PC-3 (cell line): ENCODE results near the gene VDR.

Experiments used
- EZH2 ChIP-seq: fragments of 300-600 bp; sonication (generic); IDR thresholded peaks from one replicate; pipeline ENCODE4 v1.6.1; 2017; ENCODE audit warnings: antibody characterized with exemption, mild to moderate bottlenecking, low read length; ENCODE audit not compliant: unreplicated experiment
- TF ChIP-seq, protein P1 (sequence below): fragments of 300-600 bp; sonication (generic); conservative IDR thresholded peaks from 2 replicates; pipeline ENCODE4 v1.5.1; 2017; ENCODE audit warnings: antibody characterized with exemption, low read depth, mild to moderate bottlenecking, low read length

DNA sequence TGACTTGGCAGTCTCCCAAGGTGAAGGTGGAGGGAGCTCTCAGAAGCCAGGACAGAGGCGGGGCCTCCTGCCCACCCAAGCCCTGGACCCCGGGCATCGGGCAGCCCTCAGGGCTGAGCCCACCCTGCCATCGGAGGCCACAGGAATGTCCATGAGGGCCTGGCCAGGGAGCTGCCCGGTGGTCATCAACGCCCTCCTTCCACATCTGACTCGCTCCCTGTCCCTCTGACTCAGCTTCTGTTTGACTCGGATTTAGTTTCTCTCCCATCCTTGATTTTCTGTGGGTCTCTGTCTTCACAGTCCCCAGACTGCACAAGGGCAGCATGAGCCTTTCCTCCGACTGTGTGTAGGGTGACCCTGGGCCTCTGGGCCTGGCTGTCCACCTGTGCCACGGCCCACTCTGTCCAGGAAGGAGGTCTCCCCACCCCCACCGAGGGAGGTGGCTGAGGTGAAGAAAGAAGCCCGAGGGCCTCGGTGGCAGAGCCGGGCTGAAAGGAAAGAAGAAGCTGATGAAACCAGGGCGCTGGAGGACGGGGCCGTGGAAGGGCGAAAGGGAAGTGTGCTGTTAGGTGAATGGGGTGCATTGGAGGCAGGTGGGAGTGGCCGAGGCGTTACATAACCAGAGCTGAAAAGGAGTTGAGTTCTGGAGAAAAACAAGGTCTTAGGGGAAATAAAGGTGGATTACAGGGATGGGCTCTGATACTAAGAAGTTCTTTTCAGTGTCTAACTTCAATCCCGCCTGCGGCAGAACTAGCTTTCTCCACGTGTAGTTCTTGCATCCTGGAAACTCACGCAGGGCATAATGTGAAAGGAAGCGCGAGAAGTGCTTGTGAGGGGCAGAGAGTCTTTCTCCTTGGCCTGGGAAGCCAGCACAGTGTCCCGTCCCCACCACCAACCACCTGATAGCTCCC is 41.9 kb upstream of the VDR start:
- TF ChIP-seq, protein P1, sequence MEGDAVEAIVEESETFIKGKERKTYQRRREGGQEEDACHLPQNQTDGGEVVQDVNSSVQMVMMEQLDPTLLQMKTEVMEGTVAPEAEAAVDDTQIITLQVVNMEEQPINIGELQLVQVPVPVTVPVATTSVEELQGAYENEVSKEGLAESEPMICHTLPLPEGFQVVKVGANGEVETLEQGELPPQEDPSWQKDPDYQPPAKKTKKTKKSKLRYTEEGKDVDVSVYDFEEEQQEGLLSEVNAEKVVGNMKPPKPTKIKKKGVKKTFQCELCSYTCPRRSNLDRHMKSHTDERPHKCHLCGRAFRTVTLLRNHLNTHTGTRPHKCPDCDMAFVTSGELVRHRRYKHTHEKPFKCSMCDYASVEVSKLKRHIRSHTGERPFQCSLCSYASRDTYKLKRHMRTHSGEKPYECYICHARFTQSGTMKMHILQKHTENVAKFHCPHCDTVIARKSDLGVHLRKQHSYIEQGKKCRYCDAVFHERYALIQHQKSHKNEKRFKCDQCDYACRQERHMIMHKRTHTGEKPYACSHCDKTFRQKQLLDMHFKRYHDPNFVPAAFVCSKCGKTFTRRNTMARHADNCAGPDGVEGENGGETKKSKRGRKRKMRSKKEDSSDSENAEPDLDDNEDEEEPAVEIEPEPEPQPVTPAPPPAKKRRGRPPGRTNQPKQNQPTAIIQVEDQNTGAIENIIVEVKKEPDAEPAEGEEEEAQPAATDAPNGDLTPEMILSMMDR, result no peak
- no peak for TF ChIP-seq EZH2
